ENCODE data around the gene ADGRB2. TPM values are rescaled to one million over a fixed set of nuclear protein-coding genes. Genes with fewer than 3 reads are reported as not detected.
A peak's percentile ranks its signal among the peaks of the same experiment; 100 is the strongest.

ADGRB2 gene
- total and polyA plus RNA-seq, 5 experiments from 2014 or later, result 0.05 to 0.18 (median 0.10) TPM; not detected in 2

DNA sequence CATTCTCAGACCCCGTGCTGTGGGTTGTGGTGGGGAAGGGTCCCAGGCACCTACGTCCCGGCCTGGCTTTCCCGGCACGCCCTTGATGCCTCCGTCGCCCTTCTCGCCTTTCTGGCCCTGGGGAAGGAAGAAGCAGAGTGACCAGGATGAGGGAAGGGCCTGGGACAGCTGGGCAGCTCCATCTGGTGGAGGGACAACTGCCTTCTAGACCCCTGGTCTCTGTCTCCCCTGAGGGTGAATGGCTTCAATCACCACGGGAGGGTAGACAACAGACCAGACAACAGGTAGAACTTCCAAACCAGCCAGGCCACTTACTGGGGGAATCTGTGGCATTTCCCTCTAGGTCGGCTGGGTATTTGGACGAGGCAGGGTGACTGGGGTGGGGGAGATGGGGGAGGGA, 72.2 kb downstream of the ADGRB2 start:
- no peak for ATAC-seq
- Mint-ChIP-seq H3K4me3 (no peak overlapping the region), H3K36me3 (no peaks in the 10 kb centered on the region), H3K27me3 (peaks cover 0 to 3% (median 0%) of the 10 kb centered on the region in 5 donors), H3K4me1 (no peaks in the 10 kb centered on the region), H3K27ac (no peak overlapping the region), H3K9me3 (no peaks in the 10 kb centered on the region)
- POLR2A ChIA-PET, result no interaction called here
- no peak for DNase-seq

GRCh38 chr1:31691446-31691845, 72.7 kb downstream of the ADGRB2 start:
- DNase-seq (no peak), ATAC-seq (no peak)
- H3K27ac Mint-ChIP-seq, result no peak overlapping the region
- POLR2A ChIA-PET, result no interaction called here
- no peaks in the 10 kb centered on the region for H3K4me1 Mint-ChIP-seq
- H3K27me3 Mint-ChIP-seq, result peaks cover 3 to 4% (median 4%) of the 10 kb centered on the region in 5 donors
- no peaks in the 10 kb centered on the region for H3K9me3 Mint-ChIP-seq
- no peak overlapping the region for H3K4me3 Mint-ChIP-seq
- no peaks in the 10 kb centered on the region for H3K36me3 Mint-ChIP-seq

GRCh38 chr1:31690921-31691320, 73.2 kb downstream of the ADGRB2 start:
- H3K36me3 Mint-ChIP-seq, result no peaks in the 10 kb centered on the region
- POLR2A ChIA-PET, result interaction anchor here (0.7 kb wide), 1 partner anchor 21 kb away, joined by 3 read pairs; no protein-coding TSS in a partner anchor
- H3K4me1 Mint-ChIP-seq, result no peaks in the 10 kb centered on the region
- no peak overlapping the region for H3K27ac Mint-ChIP-seq
- no peaks in the 10 kb centered on the region for H3K9me3 Mint-ChIP-seq
- DNase-seq (no peak), ATAC-seq (no peak)
- H3K27me3 Mint-ChIP-seq, result peaks cover 3 to 10% (median 5%) of the 10 kb centered on the region in 5 donors
- H3K4me3 Mint-ChIP-seq, result no peak overlapping the region

DNA sequence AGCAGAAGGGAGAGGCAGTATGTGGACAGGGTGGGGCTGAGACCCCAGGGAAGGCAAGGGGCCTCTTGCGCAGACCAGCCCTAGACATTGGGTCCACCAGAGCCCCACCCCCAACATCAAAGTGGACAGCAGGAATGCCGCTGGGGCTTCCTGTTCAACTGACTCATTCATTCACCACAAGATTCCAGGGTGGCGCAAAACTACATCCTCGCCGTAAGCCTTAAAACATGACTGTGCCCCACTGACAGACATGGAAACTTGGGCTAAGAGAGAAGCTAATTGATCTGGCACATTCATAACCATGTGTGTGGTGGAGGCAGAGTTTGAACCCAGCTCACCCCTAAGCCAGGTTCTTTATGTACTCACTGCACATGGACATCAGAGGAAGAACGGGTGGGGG, 74.3 kb downstream of the ADGRB2 start:
- POLR2A ChIA-PET, result no interaction called here
- Mint-ChIP-seq H3K4me3 (no peak overlapping the region), H3K27me3 (peaks cover 5 to 20% (median 6%) of the 10 kb centered on the region in 5 donors), H3K4me1 (no peaks in the 10 kb centered on the region), H3K36me3 (no peaks in the 10 kb centered on the region), H3K9me3 (no peaks in the 10 kb centered on the region), H3K27ac (no peak overlapping the region)
- ATAC-seq (no peak), DNase-seq (no peak)

GRCh38 chr1:31689379-31689778, 74.8 kb downstream of the ADGRB2 start:
- no peaks in the 10 kb centered on the region for H3K36me3 Mint-ChIP-seq
- no peak overlapping the region for H3K27ac Mint-ChIP-seq
- DNase-seq (no peak), ATAC-seq (no peak)
- POLR2A ChIA-PET, result no interaction called here
- H3K4me1 Mint-ChIP-seq, result no peaks in the 10 kb centered on the region
- H3K9me3 Mint-ChIP-seq, result no peaks in the 10 kb centered on the region
- H3K27me3 Mint-ChIP-seq, result peaks cover 5 to 24% (median 9%) of the 10 kb centered on the region in 5 donors
- H3K4me3 Mint-ChIP-seq, result no peak overlapping the region

- no peaks in the 10 kb centered on the region for H3K4me1 Mint-ChIP-seq
- H3K4me3 Mint-ChIP-seq, result no peak overlapping the region
- no peaks in the 10 kb centered on the region for H3K36me3 Mint-ChIP-seq
- ATAC-seq (no peak), DNase-seq (no peak)
- POLR2A ChIA-PET, result no interaction called here
- H3K27ac Mint-ChIP-seq, result peak overlapping the region in 1 of 10 donors; percentile 43
- peaks cover 5 to 24% (median 6%) of the 10 kb centered on the region in 5 donors for H3K27me3 Mint-ChIP-seq
- H3K9me3 Mint-ChIP-seq, result no peaks in the 10 kb centered on the region
Observed at GRCh38 chr1:31688233-31688918, 75.8 kb downstream of the ADGRB2 start.

DNA sequence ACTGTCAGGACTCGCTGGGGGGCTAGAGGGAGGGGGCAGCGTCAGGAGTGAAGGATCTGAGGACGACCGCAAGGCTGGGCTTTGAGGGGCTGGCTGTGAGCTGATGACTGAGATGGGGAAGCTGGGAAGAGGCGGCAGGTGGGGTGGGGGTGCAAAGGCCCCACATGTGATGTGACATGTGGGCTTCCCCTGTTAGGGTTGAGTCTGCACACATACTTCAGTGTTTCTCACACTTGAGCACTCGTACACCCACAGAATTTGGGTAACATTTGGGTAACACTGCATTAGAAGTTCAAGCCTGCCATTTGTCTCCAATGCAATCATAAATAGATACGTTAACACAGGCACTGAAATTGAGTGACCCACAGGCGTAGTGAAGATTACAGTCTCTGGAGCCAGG, 76.5 kb downstream of the ADGRB2 start:
- Mint-ChIP-seq H3K4me1 (no peaks in the 10 kb centered on the region), H3K27me3 (peaks cover 5 to 24% (median 6%) of the 10 kb centered on the region in 5 donors), H3K27ac (no peak overlapping the region), H3K36me3 (no peaks in the 10 kb centered on the region), H3K9me3 (no peaks in the 10 kb centered on the region), H3K4me3 (no peak overlapping the region)
- ATAC-seq (no peak), DNase-seq (no peak)
- POLR2A ChIA-PET, result interaction anchor here (0.7 kb wide), 1 partner anchor 11 kb away, joined by 3 read pairs; no protein-coding TSS in a partner anchor

DNA sequence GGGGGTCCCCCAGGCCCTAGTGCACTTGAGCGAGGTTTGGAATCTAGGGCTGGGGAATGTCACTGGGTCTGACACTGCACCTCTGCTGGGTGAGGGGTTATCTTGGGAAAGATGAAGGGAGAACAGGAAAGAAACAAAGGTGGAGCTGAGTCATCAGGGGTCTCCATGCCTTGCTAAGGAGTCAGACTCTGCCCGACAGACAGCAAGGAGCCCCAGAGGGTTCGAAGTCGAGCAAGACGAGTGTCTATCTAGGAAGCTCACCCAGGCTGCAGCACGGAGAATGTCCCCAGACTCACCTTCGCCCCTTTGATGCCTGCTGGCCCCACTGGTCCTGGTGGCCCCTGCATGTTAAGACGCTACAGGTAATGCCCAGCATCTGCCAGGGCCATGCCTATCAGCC, 78.3 kb downstream of the ADGRB2 start:
- POLR2A ChIA-PET, result no interaction called here

GRCh38 chr1:31683997-31684396, 80.1 kb downstream of the ADGRB2 start:
- H3K4me3 Mint-ChIP-seq, result no peak overlapping the region
- H3K27ac Mint-ChIP-seq, result no peak overlapping the region
- H3K9me3 Mint-ChIP-seq, result no peaks in the 10 kb centered on the region
- DNase-seq (no peak), ATAC-seq (no peak)
- H3K27me3 Mint-ChIP-seq, result peaks cover 5 to 24% (median 9%) of the 10 kb centered on the region in 5 donors
- POLR2A ChIA-PET, result no interaction called here
- no peaks in the 10 kb centered on the region for H3K4me1 Mint-ChIP-seq
- no peaks in the 10 kb centered on the region for H3K36me3 Mint-ChIP-seq

More for the DNA sequence above, 78.3 kb downstream of the ADGRB2 start:
- ATAC-seq, result no peak
- no peak for DNase-seq
- Mint-ChIP-seq H3K4me3 (no peak overlapping the region), H3K36me3 (no peaks in the 10 kb centered on the region), H3K27me3 (peaks cover 5 to 24% (median 9%) of the 10 kb centered on the region in 5 donors), H3K4me1 (no peaks in the 10 kb centered on the region), H3K9me3 (no peaks in the 10 kb centered on the region), H3K27ac (no peak overlapping the region)

DNA sequence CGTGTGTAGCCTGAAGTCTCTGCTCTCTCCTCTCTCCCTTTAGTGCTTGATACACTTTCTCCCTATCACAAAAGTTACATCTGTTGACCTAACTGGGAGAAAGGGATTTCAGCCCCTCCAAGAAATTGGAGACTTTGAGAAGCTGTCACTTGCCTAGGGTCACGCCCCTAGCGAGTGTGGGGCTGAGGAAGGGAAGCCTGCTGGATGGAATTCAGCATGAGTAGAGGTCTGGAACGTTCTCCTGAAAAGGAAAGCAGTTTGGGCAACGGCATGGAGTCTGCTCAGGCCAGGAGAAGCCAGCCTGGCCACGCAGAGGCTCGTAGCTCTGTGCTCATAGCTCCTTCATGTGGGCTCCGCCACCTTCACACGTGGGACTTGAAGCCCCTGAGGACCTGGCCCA, 82.7 kb downstream of the ADGRB2 start:
- POLR2A ChIA-PET, result no interaction called here
- no peaks in the 10 kb centered on the region for H3K36me3 Mint-ChIP-seq
- DNase-seq (no peak), ATAC-seq (no peak)
- no peak overlapping the region for H3K4me3 Mint-ChIP-seq
- H3K9me3 Mint-ChIP-seq, result no peaks in the 10 kb centered on the region
- H3K27me3 Mint-ChIP-seq, result peaks cover 2 to 19% (median 6%) of the 10 kb centered on the region in 5 donors
- H3K4me1 Mint-ChIP-seq, result no peaks in the 10 kb centered on the region
- no peak overlapping the region for H3K27ac Mint-ChIP-seq

- Mint-ChIP-seq H3K4me1 (no peaks in the 10 kb centered on the region), H3K36me3 (no peaks in the 10 kb centered on the region), H3K4me3 (no peak overlapping the region), H3K9me3 (no peaks in the 10 kb centered on the region), H3K27ac (no peak overlapping the region), H3K27me3 (peaks cover 2 to 15% (median 4%) of the 10 kb centered on the region in 5 donors)
- POLR2A ChIA-PET, result no interaction called here
- no peak for ATAC-seq
- no peak for DNase-seq
Observed at GRCh38 chr1:31679676-31680230, 84.4 kb downstream of the ADGRB2 start.

- no peak for ATAC-seq
- Mint-ChIP-seq H3K36me3 (no peaks in the 10 kb centered on the region), H3K4me3 (no peak overlapping the region), H3K4me1 (no peaks in the 10 kb centered on the region), H3K27ac (no peak overlapping the region), H3K9me3 (no peaks in the 10 kb centered on the region), H3K27me3 (peaks cover 0 to 13% (median 4%) of the 10 kb centered on the region in 5 donors)
- no peak for DNase-seq
- POLR2A ChIA-PET, result no interaction called here
Observed at GRCh38 chr1:31679091-31679490, 85.0 kb downstream of the ADGRB2 start.

- no peaks in the 10 kb centered on the region for H3K4me1 Mint-ChIP-seq
- POLR2A ChIA-PET, result no interaction called here
- ATAC-seq (no peak), DNase-seq (no peak)
- no peaks in the 10 kb centered on the region for H3K9me3 Mint-ChIP-seq
- no peaks in the 10 kb centered on the region for H3K36me3 Mint-ChIP-seq
- peaks cover 0 to 13% (median 4%) of the 10 kb centered on the region in 5 donors for H3K27me3 Mint-ChIP-seq
- H3K4me3 Mint-ChIP-seq, result no peak overlapping the region
- no peak overlapping the region for H3K27ac Mint-ChIP-seq
Observed at GRCh38 chr1:31678681-31679080, 85.5 kb downstream of the ADGRB2 start.

- H3K27ac Mint-ChIP-seq, result no peak overlapping the region
- no peaks in the 10 kb centered on the region for H3K9me3 Mint-ChIP-seq
- no peaks in the 10 kb centered on the region for H3K36me3 Mint-ChIP-seq
- no peak for ATAC-seq
- no peaks in the 10 kb centered on the region for H3K4me1 Mint-ChIP-seq
- H3K4me3 Mint-ChIP-seq, result no peak overlapping the region
- POLR2A ChIA-PET, result no interaction called here
- H3K27me3 Mint-ChIP-seq, result peaks cover 0 to 13% (median 4%) of the 10 kb centered on the region in 5 donors
- no peak for DNase-seq
Observed at GRCh38 chr1:31677949-31678348, 86.2 kb downstream of the ADGRB2 start.

All from naive thymus-derived CD8-positive, alpha-beta T cell (primary cell).